NCI-H2196 treated with DMSO at 0.1 percent for 48 hours (cell line): ENCODE measurements around the gene IL23R.
"Not testable (repeated sequence)": the region's sequence is repeated elsewhere in the genome, so short reads cannot be mapped to it uniquely, and the experiment has no call there.

ENCODE experiments used
- DNase-seq: peaks from one replicate; lab custom pipeline; 2025; ENCODE audit not compliant: unreplicated experiment; lab: John Stamatoyannopoulos, UW

Gene IL23R, protein sequence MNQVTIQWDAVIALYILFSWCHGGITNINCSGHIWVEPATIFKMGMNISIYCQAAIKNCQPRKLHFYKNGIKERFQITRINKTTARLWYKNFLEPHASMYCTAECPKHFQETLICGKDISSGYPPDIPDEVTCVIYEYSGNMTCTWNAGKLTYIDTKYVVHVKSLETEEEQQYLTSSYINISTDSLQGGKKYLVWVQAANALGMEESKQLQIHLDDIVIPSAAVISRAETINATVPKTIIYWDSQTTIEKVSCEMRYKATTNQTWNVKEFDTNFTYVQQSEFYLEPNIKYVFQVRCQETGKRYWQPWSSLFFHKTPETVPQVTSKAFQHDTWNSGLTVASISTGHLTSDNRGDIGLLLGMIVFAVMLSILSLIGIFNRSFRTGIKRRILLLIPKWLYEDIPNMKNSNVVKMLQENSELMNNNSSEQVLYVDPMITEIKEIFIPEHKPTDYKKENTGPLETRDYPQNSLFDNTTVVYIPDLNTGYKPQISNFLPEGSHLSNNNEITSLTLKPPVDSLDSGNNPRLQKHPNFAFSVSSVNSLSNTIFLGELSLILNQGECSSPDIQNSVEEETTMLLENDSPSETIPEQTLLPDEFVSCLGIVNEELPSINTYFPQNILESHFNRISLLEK

DNA sequence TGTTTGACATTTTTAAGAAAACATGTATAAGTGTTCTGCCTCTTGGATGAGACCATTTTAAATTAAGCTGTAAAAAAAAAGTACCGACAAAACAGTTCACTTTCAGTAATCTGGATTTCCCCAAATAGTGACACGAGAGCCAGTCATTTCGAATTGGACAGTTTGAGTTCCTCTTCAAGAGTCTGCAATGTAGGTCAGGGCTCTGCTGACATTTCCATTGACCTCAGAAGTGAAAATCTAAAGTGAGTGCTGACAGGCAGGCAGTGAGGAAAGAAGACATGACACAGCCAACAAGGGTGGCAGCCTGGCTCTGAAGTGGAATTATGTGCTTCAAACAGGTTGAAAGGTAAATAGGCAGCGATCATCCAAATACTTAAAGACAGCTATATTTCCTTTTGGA is at the start of gene IL23R:
Gene IL23R, plus strand, starts transcription at position 259 of the 400 bp plus-strand sequence. CDS start 1,667 bp downstream, outside the sequence.
- no peak for DNase-seq

DNA sequence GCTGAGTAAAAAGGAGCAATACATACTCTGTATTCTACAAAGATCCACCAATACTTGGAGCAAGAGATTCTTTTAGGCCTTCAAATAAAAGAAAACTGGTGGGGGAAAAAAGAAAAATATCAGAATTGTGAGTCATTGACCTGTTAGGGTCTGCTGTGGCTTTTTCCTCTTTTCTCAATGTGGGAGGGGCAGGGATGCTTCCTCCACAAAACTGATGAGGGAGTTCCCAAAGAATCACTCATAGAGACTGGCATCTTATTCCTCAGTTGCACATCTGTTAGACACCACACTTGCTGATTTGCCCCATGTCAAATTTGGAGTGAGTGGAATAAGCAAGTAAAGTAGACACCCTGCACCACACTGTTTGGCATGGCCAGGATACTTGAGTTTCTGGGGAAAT is 48.1 kb upstream of the IL23R start:
- no peak for DNase-seq

DNA sequence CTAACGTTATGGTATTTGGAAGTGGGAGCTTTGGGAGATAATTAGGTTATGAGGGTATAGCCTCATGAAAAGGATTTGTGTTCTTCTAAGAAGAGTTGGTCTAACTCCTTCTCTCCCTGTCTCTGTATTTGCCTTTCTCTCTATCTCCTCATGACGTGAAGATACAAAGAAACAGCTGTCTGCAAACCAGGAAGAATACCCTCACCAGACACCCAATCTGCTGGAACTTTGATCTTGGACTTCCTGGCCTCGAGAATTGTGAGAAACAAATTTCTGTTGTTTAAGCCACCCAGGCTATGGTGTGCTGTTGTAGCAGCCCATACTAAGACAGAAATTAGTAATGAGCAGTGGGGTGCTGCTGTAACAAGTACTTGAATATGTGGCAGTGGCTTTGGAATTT is 47.6 kb upstream of the IL23R start:
- DNase-seq, result no peak

DNA sequence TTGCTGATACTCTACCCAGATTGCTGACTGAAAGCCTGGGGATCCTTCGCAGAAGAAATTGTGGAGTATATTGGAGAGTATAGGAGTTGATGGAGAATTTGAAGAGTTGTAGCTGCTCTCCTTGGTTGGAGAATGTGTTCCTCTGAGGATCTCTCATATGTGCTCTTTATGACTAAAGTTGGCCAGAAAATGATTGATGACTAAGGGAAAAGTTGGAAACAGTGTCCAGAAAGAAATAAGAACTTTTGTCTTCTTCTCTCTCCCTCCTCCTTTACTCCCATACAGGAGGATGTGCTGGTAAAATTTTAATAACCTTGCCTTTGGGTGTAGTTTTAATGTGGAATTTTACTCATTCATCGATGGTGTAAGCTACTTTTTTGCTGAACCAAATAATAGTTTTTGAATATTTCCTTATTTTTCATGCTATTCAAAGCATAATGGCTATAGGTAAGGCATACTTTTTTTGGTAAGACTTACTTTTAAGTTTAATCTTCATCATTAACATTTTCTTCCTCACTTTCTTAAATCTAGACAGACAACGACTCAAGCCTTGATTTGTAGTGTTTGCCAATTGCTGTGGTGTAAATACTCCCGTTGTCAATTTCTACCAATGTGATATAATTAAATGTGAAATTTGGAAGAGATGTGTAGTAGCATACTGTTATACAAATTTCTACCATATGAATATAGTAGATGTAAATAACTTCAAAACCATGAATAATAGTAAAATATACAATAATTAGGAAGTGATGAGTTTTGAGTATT is 45.2 kb upstream of the IL23R start:
- DNase-seq, result no peak

DNA sequence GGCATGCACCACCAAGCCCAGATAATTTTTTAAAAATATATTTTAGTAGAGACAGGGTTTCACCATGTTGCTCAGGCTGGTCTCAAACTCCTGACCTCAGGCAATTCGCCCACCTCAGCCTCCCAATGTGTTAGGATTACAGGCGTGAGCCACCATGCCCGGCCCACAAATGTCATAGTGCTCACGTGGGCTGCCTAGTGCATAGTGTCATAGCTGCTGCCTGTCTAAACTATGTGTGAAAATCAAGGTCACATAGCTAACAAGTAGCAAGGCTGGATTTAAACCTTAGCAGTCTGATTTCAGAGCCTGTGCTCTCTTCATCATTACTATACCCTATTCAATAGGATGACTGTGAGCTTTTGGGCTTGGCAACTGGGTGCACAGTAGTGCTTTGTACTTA is 41.8 kb upstream of the IL23R start:
- no peak for DNase-seq

DNA sequence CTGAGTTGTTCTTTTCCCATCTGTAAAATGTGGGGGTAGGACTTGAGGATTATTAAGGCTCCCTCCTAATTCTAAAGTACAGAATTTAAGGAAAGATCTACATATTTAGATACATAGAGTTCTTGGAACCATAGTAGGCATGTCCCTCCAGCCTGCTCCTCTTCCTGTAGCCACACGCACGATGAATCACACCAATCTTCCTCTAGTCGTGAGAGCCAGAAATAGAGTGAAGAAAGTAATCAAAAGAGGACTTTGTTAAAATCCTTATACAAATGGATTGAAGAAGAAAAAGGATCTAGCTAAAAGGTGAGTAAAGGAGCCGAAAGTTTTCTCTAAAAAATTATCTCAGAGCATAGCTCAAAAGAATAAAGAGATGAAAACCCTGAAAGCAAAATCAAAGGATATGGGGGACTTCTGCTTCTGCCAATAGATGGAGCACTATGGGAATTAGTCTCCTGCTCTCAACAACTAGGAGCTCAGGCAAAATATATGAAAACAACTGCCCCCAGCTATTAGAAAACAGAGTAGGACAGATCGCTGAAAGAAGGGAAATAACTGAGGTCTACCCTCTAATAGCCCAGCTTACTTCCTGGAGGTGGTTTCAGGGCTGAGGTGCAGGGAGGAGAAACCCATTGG is 40.0 kb upstream of the IL23R start:
- no peak for DNase-seq

DNA sequence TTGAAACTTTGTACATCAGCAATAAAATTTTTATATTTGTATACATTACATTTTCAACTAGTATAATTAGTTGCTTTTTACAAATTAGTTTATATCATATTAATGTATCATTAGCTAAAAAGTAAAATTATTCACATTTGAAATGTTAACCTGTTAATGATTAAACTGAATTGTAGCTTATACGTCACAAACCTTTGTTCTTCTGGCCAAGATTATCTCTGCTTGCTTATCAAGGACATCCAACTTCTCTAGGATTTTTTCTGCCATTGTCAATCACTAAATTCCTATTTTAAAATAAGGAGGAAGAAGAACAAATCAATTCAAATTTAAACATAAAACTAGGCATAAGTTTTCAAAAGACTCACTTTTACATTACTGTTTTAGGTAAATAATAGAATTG is 39.3 kb upstream of the IL23R start:
- DNase-seq, result no peak

DNA sequence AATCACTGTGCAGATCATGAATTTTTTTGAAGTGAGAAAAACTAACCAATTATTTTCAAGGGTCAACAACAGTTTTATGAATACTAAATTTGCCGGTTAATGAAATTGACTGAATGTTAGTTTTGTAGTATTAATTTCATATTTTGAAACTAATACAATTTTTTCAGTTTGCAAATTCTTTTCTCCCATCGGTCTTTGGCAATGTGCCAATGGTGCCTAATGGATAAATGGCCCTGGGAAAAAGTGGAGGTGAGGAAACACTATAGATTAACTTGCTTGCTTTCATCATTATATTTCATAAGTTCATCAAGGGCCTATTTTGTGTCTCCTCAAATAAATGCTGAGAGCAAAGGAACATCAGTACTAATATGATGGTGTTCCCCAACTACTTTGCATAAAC is 35.6 kb upstream of the IL23R start:
- DNase-seq, result no peak

DNA sequence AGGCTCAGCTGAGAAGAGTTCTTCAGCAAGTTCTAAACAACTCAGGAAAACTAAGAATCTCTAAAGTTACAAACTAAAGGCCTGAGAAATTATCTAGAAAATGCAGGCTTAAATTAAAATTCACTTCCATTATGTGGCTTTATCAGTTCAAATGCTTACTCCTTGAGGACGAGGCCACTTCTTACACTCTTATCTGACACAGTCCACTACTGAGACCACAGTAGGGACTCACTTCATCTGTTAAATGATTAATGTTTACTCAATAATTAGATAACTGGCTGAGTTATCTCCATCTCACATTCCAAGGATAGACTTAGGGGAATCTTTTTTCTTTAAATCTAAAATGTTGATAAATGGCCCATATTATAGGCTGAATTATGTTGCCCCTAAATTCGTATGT is 33.1 kb upstream of the IL23R start:
- no peak for DNase-seq

DNA sequence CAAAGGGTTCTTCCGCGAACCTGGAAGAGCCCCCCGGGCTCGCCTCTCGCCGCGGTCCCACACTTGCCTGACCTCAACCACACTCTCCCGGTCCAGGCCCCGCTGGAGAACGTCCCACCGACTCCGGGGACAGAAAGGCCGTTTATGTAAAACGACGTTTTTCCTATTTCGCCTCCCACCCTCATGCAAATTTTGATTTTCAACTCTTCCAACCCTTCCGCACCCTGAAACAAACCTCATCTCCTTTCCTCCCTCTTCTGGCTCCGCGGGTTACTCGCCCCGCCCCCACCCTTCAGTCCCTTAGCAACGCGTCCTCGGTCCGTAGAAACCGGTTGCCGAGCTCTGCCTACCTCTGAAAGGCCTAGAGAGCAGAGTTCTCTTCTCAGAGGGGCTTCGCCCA is 31.6 kb upstream of the IL23R start, which contains the start of gene C1orf141:
Gene C1orf141, minus strand, starts transcription at position 276 of the 400 bp plus-strand sequence. CDS start 7,730 bp downstream, outside the sequence.
- no peak for DNase-seq

DNA sequence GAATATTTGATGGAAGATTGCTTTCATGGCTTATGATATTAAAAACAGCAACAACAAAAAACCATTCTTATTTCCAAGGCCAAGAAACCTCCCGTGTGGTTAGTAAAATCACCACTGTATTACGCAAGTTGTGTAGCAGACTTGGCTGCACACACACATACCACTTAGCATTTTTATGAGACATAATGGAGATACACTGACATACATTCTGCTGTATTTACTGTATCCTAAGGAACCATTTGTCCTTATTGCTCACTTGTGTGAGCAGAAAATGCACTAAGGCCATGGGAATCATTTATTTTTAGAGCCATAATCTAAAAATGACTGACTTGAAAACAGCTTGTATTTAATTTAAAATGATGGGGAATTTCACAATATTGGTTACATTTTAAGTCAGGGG is 30.9 kb upstream of the IL23R start:
- DNase-seq, result no peak

DNA sequence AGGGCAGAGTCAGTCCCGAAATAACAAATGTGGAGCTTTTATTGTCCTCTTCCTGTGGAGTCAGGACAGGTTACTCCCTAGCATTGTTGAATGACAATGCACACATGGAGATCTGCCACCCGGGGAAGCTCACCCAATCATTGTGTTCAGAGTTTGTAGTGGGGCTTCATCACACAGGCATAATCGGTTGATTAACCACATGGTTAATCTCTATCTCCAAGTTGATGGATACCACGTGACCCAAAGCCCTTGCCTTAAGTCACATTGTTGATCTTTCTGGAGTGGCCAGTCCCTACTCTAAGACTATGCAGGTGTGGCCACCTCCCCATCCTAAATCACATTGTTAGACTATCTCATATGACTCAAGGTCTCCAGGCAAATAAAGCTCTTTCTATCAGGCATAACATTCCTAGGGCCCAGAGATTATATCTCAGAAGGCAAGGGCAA is 28.9 kb upstream of the IL23R start:
- no peak for DNase-seq

DNA sequence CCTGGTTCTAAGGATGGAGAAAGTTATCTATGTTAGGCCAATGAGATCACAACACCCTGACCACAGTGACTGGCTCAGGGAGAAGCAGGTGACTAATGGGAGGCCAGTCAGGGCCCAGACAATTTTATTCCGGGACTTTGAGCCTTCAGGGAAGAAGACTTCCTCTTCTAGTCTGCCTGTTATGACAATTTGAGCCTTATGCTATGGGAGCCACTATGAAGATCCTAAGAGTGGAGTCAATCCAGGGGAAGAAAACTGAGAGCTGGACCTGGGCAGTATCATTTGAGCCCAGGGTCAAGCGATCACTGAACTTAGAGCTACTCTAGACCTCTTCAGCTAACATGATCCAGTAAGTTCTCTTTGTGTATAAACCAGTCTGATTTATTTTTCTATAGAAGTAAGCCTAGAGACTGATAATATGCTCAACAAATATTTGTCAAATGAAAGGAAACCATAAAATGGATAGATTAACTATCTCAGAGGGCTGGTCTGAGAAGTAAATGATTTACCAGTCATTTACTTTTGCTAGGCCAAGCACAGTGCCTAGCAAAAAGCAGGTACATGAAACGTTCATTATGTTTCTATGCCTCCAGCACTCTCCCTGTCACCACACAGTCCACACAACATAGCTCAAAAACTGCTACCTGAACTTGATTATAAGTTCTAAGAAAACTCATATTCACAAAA is 27.3 kb upstream of the IL23R start:
- DNase-seq, result no peak

DNA sequence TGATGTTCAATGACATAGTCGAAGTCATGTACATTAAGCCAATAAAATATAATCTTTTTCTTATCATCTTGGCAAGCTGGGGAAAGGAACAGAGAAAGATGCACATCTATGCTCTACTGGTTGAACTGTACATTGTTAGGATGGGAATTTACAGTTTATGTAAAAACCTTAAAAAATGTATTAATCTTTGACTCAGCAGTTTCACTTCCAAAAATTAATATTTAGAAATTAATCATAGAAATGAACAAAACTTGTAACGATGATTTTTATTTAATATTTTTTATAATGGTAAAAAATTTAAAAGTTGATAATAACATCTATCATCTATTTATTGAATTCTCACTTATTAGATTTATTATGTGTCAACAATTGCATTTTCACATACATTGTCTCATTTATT is 25.8 kb upstream of the IL23R start:
- no peak for DNase-seq

DNA sequence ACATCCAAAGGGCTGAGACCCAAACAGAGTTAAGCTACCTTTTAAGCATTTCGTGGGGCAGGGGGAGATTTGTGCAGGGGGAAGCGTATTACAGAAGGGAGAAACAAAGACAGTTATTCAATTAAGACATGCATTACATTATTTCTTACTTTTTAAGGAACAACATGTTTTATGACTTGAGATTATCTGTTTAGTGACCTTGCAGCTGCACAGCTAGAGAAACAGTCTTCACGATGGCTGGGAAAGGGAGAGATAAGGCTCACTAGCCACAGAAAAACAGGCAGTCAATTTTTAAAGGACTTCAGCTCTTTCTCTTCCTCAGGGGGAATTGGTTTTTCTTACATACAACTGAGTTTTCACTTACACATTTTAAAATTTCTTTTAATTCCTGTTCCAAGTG is 24.4 kb upstream of the IL23R start:
- not testable (repeated sequence) for DNase-seq

DNA sequence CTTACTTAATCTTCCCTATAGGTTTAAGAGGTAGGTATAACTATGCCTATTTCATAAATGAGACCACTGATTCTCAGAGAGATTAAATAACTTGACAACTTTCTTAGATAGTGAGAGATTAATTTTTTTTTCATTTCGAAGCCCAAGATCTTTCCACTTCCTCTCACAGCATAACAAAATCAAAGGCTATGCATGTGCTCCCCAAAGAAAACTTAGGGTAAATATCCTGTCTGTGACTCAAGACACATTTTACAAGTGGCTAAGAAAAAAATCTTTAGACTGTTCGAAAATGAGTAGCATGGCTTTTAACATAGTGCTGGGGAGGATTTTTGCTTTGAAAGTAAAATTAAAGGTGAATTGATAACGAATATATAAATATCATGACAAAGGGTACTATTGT is 23.3 kb upstream of the IL23R start:
- DNase-seq, result no peak

DNA sequence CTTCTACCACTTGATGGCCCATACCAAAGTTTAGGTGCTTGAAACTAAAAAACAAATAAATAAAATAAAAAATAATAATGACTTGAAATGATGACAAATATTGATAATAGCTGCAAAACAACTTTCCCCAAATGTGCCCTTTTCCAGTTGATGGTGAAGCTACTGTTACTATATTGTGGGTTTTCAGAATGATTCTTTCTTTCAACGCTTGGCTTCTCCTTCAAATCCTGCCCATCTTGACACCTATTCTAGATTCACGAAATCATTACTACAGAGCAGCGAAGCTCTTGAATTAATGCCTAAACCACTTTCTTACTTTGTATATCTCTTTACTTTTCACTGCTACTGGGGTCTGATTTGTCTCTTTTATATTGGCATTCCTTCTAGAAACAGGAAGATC is 22.3 kb upstream of the IL23R start:
- DNase-seq, result no peak

DNA sequence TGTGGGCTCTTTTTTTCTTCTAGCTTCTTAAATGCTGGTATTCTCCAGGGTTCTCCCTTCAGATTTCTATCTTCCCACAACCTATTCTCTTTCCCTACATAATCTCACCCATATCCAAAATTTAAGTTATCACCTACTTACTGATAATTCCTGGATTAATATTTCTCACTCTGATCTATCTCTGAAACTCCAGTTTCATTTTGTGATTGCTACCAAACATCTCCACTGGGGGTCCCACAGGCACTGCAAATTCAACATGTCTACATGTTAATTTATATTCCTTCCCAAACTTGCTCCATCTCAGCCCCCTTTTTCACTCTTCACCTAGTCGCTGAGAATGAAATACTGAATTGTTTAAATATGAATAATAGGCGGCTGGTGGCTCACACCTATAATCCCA is 21.6 kb upstream of the IL23R start:
- DNase-seq, result no peak

DNA sequence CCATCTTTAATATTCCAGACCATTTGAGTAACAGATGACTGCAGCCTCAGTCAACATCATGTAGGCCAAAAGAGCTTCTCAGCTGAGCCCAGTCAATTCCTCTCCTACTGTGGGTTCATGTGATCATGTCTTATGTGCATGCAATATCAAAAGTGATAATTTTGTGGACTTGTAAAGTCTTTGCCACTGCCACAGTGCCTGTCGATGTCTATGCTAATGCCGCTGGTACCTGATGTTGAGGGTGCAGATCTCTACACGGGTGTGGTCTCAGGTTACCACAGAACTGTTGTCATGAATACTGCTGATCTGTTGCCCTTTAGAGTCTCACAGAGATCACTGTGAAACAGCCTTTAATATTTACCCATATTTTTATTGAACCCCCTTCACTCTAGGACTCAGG is 20.2 kb upstream of the IL23R start:
- DNase-seq, result no peak

DNA sequence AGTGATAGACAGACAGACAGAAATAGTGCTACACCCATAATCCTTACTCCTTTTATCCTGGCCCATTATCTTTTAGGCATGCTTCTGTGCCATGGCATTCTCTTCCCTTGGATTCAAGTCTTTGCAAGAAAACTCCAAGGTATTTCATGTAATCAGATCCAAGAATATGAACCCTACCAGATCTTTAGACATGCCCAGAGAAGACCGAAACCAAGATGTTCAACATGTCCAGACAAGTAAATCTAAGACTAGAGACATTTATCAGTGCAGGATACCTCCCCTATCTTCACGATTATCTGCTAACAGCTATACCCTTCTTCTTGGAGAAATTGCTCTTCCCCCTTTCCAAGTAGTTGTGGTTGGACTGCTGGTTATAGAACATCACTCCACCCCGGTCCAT is 19.7 kb upstream of the IL23R start:
- no peak for DNase-seq

DNA sequence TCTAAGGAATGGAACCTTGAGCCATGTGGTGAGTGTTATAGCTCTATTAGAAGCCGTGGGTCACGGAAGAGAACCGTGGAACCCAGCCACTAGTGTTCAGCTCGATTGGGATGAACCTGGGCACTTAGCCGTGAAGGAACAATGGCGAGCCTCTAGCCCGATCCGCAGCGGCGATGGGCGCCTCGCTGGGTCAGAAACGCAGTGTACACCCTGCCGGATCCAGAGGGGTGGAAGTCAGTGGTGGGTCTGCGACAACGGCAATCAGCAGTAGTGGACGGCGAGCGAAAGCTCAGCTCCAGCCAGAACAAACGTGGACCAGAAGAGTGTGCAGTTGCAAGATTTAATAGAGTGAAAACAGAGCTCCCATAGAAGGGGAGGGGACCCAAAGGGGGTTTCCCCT is 18.3 kb upstream of the IL23R start:
- DNase-seq, result not testable (repeated sequence)
